Panc1 (cell line): Measurements from ENCODE around the gene NADK2.

Experiments
- CTCF ChIP-seq: fragments of 450-650 bp; IDR thresholded peaks from 2 replicates; pipeline ENCODE4 v1.5.1; 2017; ENCODE audit warnings: mild to moderate bottlenecking
- POLR2AphosphoS5 ChIP-seq: IDR thresholded peaks from 2 replicates; pipeline ENCODE4 v1.6.1; 2012; ENCODE audit warnings: mild to moderate bottlenecking, low read depth, low read length, moderate library complexity

GRCh38 chr5:36151434-36152323, 90.0 kb downstream of the NADK2 start, which contains the start of the genes LMBRD2 and SKP2:
- no peak for TF ChIP-seq CTCF
- peak; percentile 78 for TF ChIP-seq POLR2AphosphoS5
